Neural progenitor cell (in vitro differentiated cells): Measurements from ENCODE around the gene ITIH2. TPM values are rescaled to one million over a fixed set of nuclear protein-coding genes. Genes with fewer than 3 reads are reported as not detected.

Experiments used
- DNase-seq: peaks from one replicate; pipeline ENCODE4 v3.0.0-alpha.2; 2016; ENCODE audit warnings: low spot score
- H2AFZ ChIP-seq: fragments of 200-600 bp; sonication (generic); replicated peaks from 2 replicates; pipeline ENCODE4 v1.6.1; 2016; ENCODE audit warnings: antibody characterized with exemption
- H3F3A ChIP-seq: fragments of 200-600 bp; sonication (generic); 2 replicates; pipeline ENCODE4 v1.6.1; 2016; ENCODE audit warnings: antibody characterized with exemption, low read depth
- H3K27ac ChIP-seq: fragments of 200-600 bp; sonication (generic); 2 replicates; pipeline ENCODE4 v1.5.1; 2016; ENCODE audit warnings: mild to moderate bottlenecking
- H3K27me3 ChIP-seq: fragments of 200-600 bp; sonication (generic); 2 replicates; pipeline ENCODE4 v1.6.1; 2016; ENCODE audit warnings: mild to moderate bottlenecking, moderate library complexity
- H3K36me3 ChIP-seq: fragments of 200-600 bp; sonication (generic); 2 replicates; pipeline ENCODE4 v1.5.1; 2016
- H3K4me1 ChIP-seq: fragments of 200-600 bp; sonication (generic); 2 replicates; pipeline ENCODE4 v1.6.1; 2016; ENCODE audit warnings: mixed run types
- H3K4me2 ChIP-seq: fragments of 200-600 bp; sonication (generic); 2 replicates; pipeline ENCODE4 v1.6.1; 2016
- H3K4me3 ChIP-seq: fragments of 200-600 bp; sonication (generic); 2 replicates; pipeline ENCODE4 v1.5.1; 2016
- H3K79me2 ChIP-seq: fragments of 200-600 bp; sonication (generic); 2 replicates; pipeline ENCODE4 v1.6.1; 2016; ENCODE audit warnings: low read depth
- H3K9ac ChIP-seq: fragments of 200-600 bp; sonication (generic); 2 replicates; pipeline ENCODE4 v1.6.1; 2016
- H3K9me3 ChIP-seq: fragments of 200-600 bp; sonication (generic); 2 replicates; pipeline ENCODE4 v1.5.1; 2016; ENCODE audit warnings: low read depth
- H4K20me1 ChIP-seq: fragments of 200-600 bp; sonication (generic); 2 replicates; pipeline ENCODE4 v1.6.1; 2016; ENCODE audit warnings: low read depth
- H3K27ac Mint-ChIP-seq: 3 replicates; pipeline ENCODE4 v1.8.0; 2021; ENCODE audit warnings: mixed read lengths
- H3K27me3 Mint-ChIP-seq: 2 replicates; pipeline ENCODE4 v1.8.0; 2022; ENCODE audit warnings: low read depth, mild to moderate bottlenecking, inconsistent platforms, moderate library complexity, mixed read lengths; ENCODE audit not compliant: insufficient read depth
- H3K36me3 Mint-ChIP-seq: 3 replicates; pipeline ENCODE4 v1.8.0; 2021; ENCODE audit warnings: mixed read lengths
- H3K4me1 Mint-ChIP-seq: 3 replicates; pipeline ENCODE4 v1.8.0; 2021; ENCODE audit warnings: mixed read lengths
- H3K4me3 Mint-ChIP-seq: 3 replicates; pipeline ENCODE4 v1.8.0; 2021; ENCODE audit warnings: mild to moderate bottlenecking, moderate library complexity, mixed read lengths
- H3K9me3 Mint-ChIP-seq: 3 replicates; pipeline ENCODE4 v1.8.0; 2020; ENCODE audit warnings: mixed read lengths
- EZH2 ChIP-seq: fragments of 200-600 bp; sonication (generic); IDR thresholded peaks from 2 replicates; pipeline ENCODE4 v1.6.1; 2017; ENCODE audit warnings: antibody characterized with exemption, mild to moderate bottlenecking, moderate library complexity
- EZH2phosphoT487 ChIP-seq: fragments of 200-600 bp; sonication (generic); IDR thresholded peaks from 2 replicates; pipeline ENCODE4 v1.6.1; 2017; ENCODE audit warnings: antibody characterized with exemption
- total RNA-seq: library from RNA; depleted of rRNA; stranded (reverse); fragments of >200 nt; gene quantifications from 2 replicates; pipeline ENCODE4 v1.2.3, GENCODE V29; 2015; ENCODE audit warnings: low replicate concordance
- TF ChIP-seq, protein P1 (sequence below): fragments of 200-600 bp; sonication (generic); IDR thresholded peaks from 2 replicates; pipeline ENCODE4 v1.5.1; 2017; ENCODE audit warnings: antibody characterized with exemption, mild to moderate bottlenecking

The ITIH2 gene
- total RNA-seq, 1 donor from 2014 or later: not detected

- Histone ChIP-seq H3K4me2 (peak overlapping the region; percentile 82), H4K20me1 (peaks cover 65% of the 10 kb centered on the region), H3K27ac (no peak overlapping the region), H3K36me3 (peaks cover 7% of the 10 kb centered on the region), H3K4me1 (peaks cover 17% of the 10 kb centered on the region), H3K9me3 (no peaks in the 10 kb centered on the region), H3F3A (no peaks in the 10 kb centered on the region), H3K4me3 (peak overlapping the region; percentile 86), H2AFZ (no peak overlapping the region), H3K9ac (peak overlapping the region; percentile 81), H3K27me3 (no peaks in the 10 kb centered on the region), H3K79me2 (peaks cover 97% of the 10 kb centered on the region)
- H3K9me3 Mint-ChIP-seq: no peaks in the 10 kb centered on the region
- peaks cover 12% of the 10 kb centered on the region for H3K36me3 Mint-ChIP-seq
- no peak overlapping the region for H3K4me3 Mint-ChIP-seq
- no peaks in the 10 kb centered on the region for H3K27me3 Mint-ChIP-seq
- H3K27ac Mint-ChIP-seq: no peak overlapping the region
- peaks cover 20% of the 10 kb centered on the region for H3K4me1 Mint-ChIP-seq
- TF ChIP-seq, protein P1, sequence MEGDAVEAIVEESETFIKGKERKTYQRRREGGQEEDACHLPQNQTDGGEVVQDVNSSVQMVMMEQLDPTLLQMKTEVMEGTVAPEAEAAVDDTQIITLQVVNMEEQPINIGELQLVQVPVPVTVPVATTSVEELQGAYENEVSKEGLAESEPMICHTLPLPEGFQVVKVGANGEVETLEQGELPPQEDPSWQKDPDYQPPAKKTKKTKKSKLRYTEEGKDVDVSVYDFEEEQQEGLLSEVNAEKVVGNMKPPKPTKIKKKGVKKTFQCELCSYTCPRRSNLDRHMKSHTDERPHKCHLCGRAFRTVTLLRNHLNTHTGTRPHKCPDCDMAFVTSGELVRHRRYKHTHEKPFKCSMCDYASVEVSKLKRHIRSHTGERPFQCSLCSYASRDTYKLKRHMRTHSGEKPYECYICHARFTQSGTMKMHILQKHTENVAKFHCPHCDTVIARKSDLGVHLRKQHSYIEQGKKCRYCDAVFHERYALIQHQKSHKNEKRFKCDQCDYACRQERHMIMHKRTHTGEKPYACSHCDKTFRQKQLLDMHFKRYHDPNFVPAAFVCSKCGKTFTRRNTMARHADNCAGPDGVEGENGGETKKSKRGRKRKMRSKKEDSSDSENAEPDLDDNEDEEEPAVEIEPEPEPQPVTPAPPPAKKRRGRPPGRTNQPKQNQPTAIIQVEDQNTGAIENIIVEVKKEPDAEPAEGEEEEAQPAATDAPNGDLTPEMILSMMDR: no peak
- TF ChIP-seq EZH2phosphoT487 (no peak), EZH2 (no peak)
- no peak for DNase-seq
These were observed 83.3 kb downstream of the ITIH2 start for GRCh38 chr10:7786430-7786829.

DNA sequence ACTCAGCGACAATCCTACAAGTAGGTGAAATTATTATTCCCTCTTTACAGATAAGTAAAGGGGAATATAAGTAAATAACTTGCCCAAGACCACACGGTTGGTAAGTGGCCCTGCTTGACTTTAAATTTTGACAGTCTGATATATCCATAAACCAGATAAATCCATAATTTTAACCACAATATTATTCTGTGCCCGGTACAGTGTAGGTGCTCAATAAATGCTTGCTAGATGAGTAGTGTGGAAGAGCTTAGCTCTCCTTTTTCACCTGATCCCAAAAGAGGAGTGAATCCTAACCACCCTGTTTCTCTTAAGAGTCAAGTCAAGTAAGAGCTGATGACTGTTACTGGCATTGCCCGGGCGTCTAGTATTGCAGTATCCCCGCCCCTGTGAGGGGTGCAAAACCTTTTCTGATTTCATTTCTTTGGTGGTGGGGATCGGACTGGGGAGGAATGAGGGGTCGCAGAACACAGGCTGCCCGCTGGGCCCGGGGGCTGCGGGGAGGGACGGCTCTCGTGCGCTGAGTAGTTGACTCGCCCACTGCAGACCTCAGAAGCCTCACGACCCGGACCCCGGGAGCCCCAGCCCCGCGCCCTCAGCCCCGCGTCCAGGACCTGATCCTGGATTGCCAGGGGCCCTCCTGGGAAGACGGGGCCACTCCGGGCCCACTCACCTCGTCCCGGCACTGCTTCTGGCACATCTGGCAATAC lies 84.2 kb downstream of the ITIH2 start:
- Histone ChIP-seq H3K4me2 (peak overlapping the region; percentile 82), H3K9ac (peak overlapping the region; percentile 81), H4K20me1 (peaks cover 72% of the 10 kb centered on the region), H3K27ac (no peak overlapping the region), H2AFZ (peak overlapping the region; percentile 85), H3F3A (no peaks in the 10 kb centered on the region), H3K36me3 (peaks cover 7% of the 10 kb centered on the region), H3K27me3 (no peaks in the 10 kb centered on the region), H3K4me1 (peaks cover 17% of the 10 kb centered on the region), H3K9me3 (no peaks in the 10 kb centered on the region), H3K4me3 (peak overlapping the region; percentile 86), H3K79me2 (peaks cover 99% of the 10 kb centered on the region)
- H3K4me1 Mint-ChIP-seq: peaks cover 20% of the 10 kb centered on the region
- H3K9me3 Mint-ChIP-seq: no peaks in the 10 kb centered on the region
- H3K27me3 Mint-ChIP-seq: no peaks in the 10 kb centered on the region
- no peak overlapping the region for H3K4me3 Mint-ChIP-seq
- H3K27ac Mint-ChIP-seq: no peak overlapping the region
- TF ChIP-seq EZH2phosphoT487: no peak
- no peak for TF ChIP-seq EZH2
- TF ChIP-seq, protein P1: no peak
- peaks cover 12% of the 10 kb centered on the region for H3K36me3 Mint-ChIP-seq
- DNase-seq: no peak

DNA sequence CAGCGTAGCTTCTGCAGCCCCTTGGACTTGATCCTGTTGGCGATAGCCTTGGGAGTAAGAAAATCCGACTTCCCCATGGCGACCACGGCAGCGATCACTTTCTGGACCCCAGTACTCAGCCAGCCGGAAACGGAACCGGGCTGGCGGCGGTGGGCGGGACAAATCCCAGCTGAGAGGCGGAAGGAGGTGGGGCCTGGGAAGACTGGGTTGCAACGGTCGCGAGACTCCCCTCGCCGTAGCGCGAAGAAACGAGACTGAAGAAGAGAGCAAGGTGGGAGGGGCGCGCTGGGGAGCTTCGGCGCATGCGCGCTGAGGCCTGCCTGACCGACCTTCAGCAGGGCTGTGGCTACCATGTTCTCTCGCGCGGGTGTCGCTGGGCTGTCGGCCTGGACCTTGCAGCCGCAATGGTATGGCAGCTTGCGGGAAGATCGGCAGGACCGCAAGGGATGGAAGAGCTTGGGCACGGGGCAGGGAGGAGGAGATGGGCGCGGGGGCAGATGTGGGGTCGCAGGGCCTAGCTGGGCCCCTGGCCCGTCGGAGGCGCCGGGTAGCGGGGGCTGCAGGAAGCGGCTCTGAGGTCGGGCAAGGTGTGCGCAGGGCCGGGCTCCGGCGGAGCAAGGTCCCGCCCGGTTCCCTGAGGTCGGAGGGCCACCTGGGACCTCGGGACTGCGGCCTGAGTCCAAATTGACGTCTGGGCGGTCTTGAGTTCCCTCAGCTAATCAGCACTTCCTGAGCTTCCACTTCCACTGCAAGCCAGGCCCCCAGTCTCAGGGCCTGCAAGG lies 84.9 kb downstream of the ITIH2 start, which contains the start of the genes ATP5F1C and KIN:
Gene ATP5F1C, plus strand, starts transcription at position 321 of the 782 bp plus-strand sequence. Its CDS starts 31 bp downstream, at position 352.
Gene KIN, minus strand, starts transcription at position 137 of the 782 bp plus-strand sequence. Its CDS starts 60 bp downstream, at position 77.
- Histone ChIP-seq H4K20me1 (peaks cover 79% of the 10 kb centered on the region), H3K4me1 (peaks cover 17% of the 10 kb centered on the region), H3K36me3 (peaks cover 2% of the 10 kb centered on the region), H3K27ac (no peak within 1 kb of the TSS), H3K9ac (peak within 1 kb of the TSS; percentile 94), H3K4me3 (peak within 1 kb of the TSS; percentile 86), H3F3A (no peaks in the 10 kb centered on the region), H3K27me3 (no peaks in the 10 kb centered on the region), H3K9me3 (no peaks in the 10 kb centered on the region), H2AFZ (peak within 1 kb of the TSS; percentile 85), H3K4me2 (peak within 1 kb of the TSS; percentile 85), H3K79me2 (peaks cover 99% of the 10 kb centered on the region)
- H3K4me3 Mint-ChIP-seq: no peak within 1 kb of the TSS
- H3K27me3 Mint-ChIP-seq: no peaks in the 10 kb centered on the region
- DNase-seq: peak; percentile 98
- H3K4me1 Mint-ChIP-seq: peaks cover 20% of the 10 kb centered on the region
- TF ChIP-seq, protein P1: no peak
- TF ChIP-seq EZH2 (no peak), EZH2phosphoT487 (no peak)
- H3K27ac Mint-ChIP-seq: peak within 1 kb of the TSS; percentile 92
- H3K36me3 Mint-ChIP-seq: peaks cover 12% of the 10 kb centered on the region
- H3K9me3 Mint-ChIP-seq: no peaks in the 10 kb centered on the region
